Activated naive CD4-positive, alpha-beta T cell treated with anti-CD3 and anti-CD28 coated beads, Interleukin-2, amount 50 U/mL, for 72 hours (primary cell): ENCODE results near the gene BBIP1. TPM values are rescaled to one million over a fixed set of nuclear protein-coding genes. Genes with fewer than 3 reads are reported as not detected.

Source experiments
- ATAC-seq, 2 donors: fragments of 150-1000 bp; cut with Tn5 transposase; 2 replicates each; pipeline ENCODE4 v1.10.0; 2021; ENCODE audit warnings: mild to moderate bottlenecking in 2 of 2, moderate library complexity in 2 of 2
- DNase-seq, 2 donors: peaks; one replicate each; pipeline ENCODE4 v3.0.0; 2021 to 2022; ENCODE audit warnings: low spot score in 2 of 2
- H3K27ac Mint-ChIP-seq, 2 donors: one replicate each; pipeline ENCODE4 v1.8.0; 2022; ENCODE audit warnings: mild to moderate bottlenecking in 2 of 2, mixed read lengths in 2 of 2
- H3K36me3 Mint-ChIP-seq, 2 donors: one replicate each; pipeline ENCODE4 v1.8.0; 2022; ENCODE audit warnings: mixed read lengths in 2 of 2
- H3K9me3 Mint-ChIP-seq, 2 donors: one replicate each; pipeline ENCODE4 v1.8.0; 2022; ENCODE audit warnings: mixed read lengths in 2 of 2
- total RNA-seq, 2 donors: library from RNA; stranded (reverse); gene quantifications; one replicate each; pipeline ENCODE4 v1.2.3, GENCODE V29; 2022

The BBIP1 gene
- total RNA-seq, 2 donors from 2014 or later: 32.1 to 51.8 TPM

GRCh38 chr10:110862961-110863360 lies 56.0 kb downstream of the BBIP1 start:
- peaks cover 0 to 19% of the 10 kb centered on the region in 2 donors for H3K9me3 Mint-ChIP-seq
- H3K36me3 Mint-ChIP-seq: peaks cover 14 to 22% of the 10 kb centered on the region in 2 donors
- ATAC-seq: no peak
- peak overlapping the region in 1 of 2 donors; percentile 96 for H3K27ac Mint-ChIP-seq
- no peak for DNase-seq

- peak overlapping the region in 1 of 2 donors; percentile 96 for H3K27ac Mint-ChIP-seq
- DNase-seq (no peak), ATAC-seq (no peak)
- peaks cover 22 to 26% of the 10 kb centered on the region in 2 donors for H3K36me3 Mint-ChIP-seq
- H3K9me3 Mint-ChIP-seq: peaks cover 0 to 19% of the 10 kb centered on the region in 2 donors
Observed at GRCh38 chr10:110861930-110862649, 56.9 kb downstream of the BBIP1 start.

GRCh38 chr10:110861476-110861875 lies 57.5 kb downstream of the BBIP1 start:
- peak overlapping the region in 1 of 2 donors; percentile 98 for H3K27ac Mint-ChIP-seq
- peaks cover 22 to 26% of the 10 kb centered on the region in 2 donors for H3K36me3 Mint-ChIP-seq
- peaks cover 0 to 19% of the 10 kb centered on the region in 2 donors for H3K9me3 Mint-ChIP-seq
- DNase-seq: no peak
- ATAC-seq: no peak

- no peak for DNase-seq
- ATAC-seq: peak; percentile 52 to 66
- H3K27ac Mint-ChIP-seq: peak overlapping the region; percentile 95 to 98
Observed at GRCh38 chr10:110860576-110861241, 58.3 kb downstream of the BBIP1 start.

GRCh38 chr10:110859973-110860376 lies 59.0 kb downstream of the BBIP1 start:
- ATAC-seq (no peak), DNase-seq (no peak)
- peaks cover 22 to 34% of the 10 kb centered on the region in 2 donors for H3K36me3 Mint-ChIP-seq
- H3K27ac Mint-ChIP-seq: peak overlapping the region; percentile 2 to 98
- peaks cover 0 to 19% of the 10 kb centered on the region in 2 donors for H3K9me3 Mint-ChIP-seq

More at GRCh38 chr10:110860576-110861241, 58.3 kb downstream of the BBIP1 start:
- peaks cover 22 to 31% of the 10 kb centered on the region in 2 donors for H3K36me3 Mint-ChIP-seq
- H3K9me3 Mint-ChIP-seq: peaks cover 0 to 19% of the 10 kb centered on the region in 2 donors

- Mint-ChIP-seq H3K36me3 (peaks cover 17 to 34% of the 10 kb centered on the region in 2 donors), H3K9me3 (peaks cover 0 to 19% of the 10 kb centered on the region in 2 donors), H3K27ac (peak overlapping the region; percentile 2 to 98)
- ATAC-seq (no peak), DNase-seq (no peak)
Observed at GRCh38 chr10:110859206-110859972, 59.6 kb downstream of the BBIP1 start.

GRCh38 chr10:110858297-110858934 lies 60.6 kb downstream of the BBIP1 start:
- H3K36me3 Mint-ChIP-seq: peaks cover 17 to 27% of the 10 kb centered on the region in 2 donors
- peaks cover 0 to 16% of the 10 kb centered on the region in 2 donors for H3K9me3 Mint-ChIP-seq
- H3K27ac Mint-ChIP-seq: peak overlapping the region; percentile 65 to 70
- ATAC-seq (no peak), DNase-seq (no peak)

- Mint-ChIP-seq H3K36me3 (peaks cover 17 to 26% of the 10 kb centered on the region in 2 donors), H3K27ac (peak overlapping the region in 1 of 2 donors; percentile 70), H3K9me3 (peaks cover 0 to 10% of the 10 kb centered on the region in 2 donors)
- DNase-seq (no peak), ATAC-seq (peak; percentile 45 to 50)
Observed at GRCh38 chr10:110857265-110858171, 61.5 kb downstream of the BBIP1 start.

GRCh38 chr10:110853921-110854605 lies 64.9 kb downstream of the BBIP1 start:
- ATAC-seq (no peak), DNase-seq (no peak)
- peaks cover 9 to 14% of the 10 kb centered on the region in 2 donors for H3K36me3 Mint-ChIP-seq
- H3K27ac Mint-ChIP-seq: no peak overlapping the region
- H3K9me3 Mint-ChIP-seq: peaks cover 0 to 5% of the 10 kb centered on the region in 2 donors

- ATAC-seq (peak; percentile 20 to 27), DNase-seq (no peak)
- Mint-ChIP-seq H3K9me3 (no peaks in the 10 kb centered on the region), H3K27ac (peak overlapping the region; percentile 73 to 79), H3K36me3 (peaks cover 8 to 12% of the 10 kb centered on the region in 2 donors)
Observed at GRCh38 chr10:110852947-110853346, 66.0 kb downstream of the BBIP1 start.

- ATAC-seq (peak; percentile 87 to 93), DNase-seq (peak in 1 of 2 donors; percentile 70)
- Mint-ChIP-seq H3K9me3 (no peaks in the 10 kb centered on the region), H3K27ac (peak overlapping the region; percentile 73 to 79), H3K36me3 (peaks cover 2 to 8% of the 10 kb centered on the region in 2 donors)
Observed at GRCh38 chr10:110852255-110852896, 66.6 kb downstream of the BBIP1 start.

- DNase-seq (no peak), ATAC-seq (no peak)
- Mint-ChIP-seq H3K27ac (no peak overlapping the region), H3K36me3 (peaks cover 0 to 7% of the 10 kb centered on the region in 2 donors), H3K9me3 (no peaks in the 10 kb centered on the region)
Observed at GRCh38 chr10:110851020-110851612, 67.9 kb downstream of the BBIP1 start.

GRCh38 chr10:110850099-110850498 lies 68.9 kb downstream of the BBIP1 start:
- no peak overlapping the region for H3K27ac Mint-ChIP-seq
- no peaks in the 10 kb centered on the region for H3K36me3 Mint-ChIP-seq
- DNase-seq (no peak), ATAC-seq (peak in 1 of 2 donors; percentile 12)
- H3K9me3 Mint-ChIP-seq: no peaks in the 10 kb centered on the region
